Measurements from ENCODE around the gene USP13. TPM values are rescaled to one million over a fixed set of nuclear protein-coding genes. Genes with fewer than 3 reads are reported as not detected.

Gene USP13
- polyA plus RNA-seq, 3 donors = 0.31 to 1.6 (median 1.2) TPM

DNA sequence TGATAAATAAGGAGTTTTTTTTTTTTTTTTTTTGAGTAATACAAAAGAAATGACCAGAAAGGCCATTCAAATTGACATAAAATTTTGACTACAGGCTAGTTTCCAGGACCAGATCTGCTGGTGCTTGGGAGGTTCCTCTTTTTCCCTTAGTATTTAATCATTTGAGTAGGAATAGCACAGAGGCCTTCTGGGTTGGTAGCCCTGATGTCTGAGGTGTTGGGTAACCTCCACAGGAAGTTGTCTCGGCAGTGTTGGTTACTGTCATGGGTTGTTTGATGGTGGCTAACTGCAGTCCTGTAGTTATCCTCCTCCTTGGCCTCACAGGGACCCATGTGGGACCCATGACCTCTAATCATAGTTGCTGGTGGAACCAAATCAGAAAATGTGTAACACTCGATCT is 91.1 kb downstream of the USP13 start:
- Histone ChIP-seq H3K4me3 (replicated peaks in 1 of 3; ENCODE audit: low read depth in 2 of 3, low read length in 3 of 3) (no peak overlapping the region), H3K27ac (ENCODE audit: low read depth in 1 of 2, low read length in 2 of 2) (no peak overlapping the region), H4K20me1 (ENCODE audit: insufficient read depth, low read length) (no peaks in the 10 kb centered on the region), H3K79me2 (ENCODE audit: insufficient read depth, low read length) (no peaks in the 10 kb centered on the region), H3K9ac (ENCODE audit: insufficient read depth, low read length, poor library complexity, severe bottlenecking) (no peak overlapping the region), H3K36me3 (replicated peaks in 1 of 2; ENCODE audit: control insufficient read depth in 1 of 2, insufficient read depth in 2 of 2, low read length in 2 of 2) (peaks cover 0 to 12% of the 10 kb centered on the region in 2 donors), H3K4me2 (replicated peaks; ENCODE audit: extremely low read depth, low read length, poor library complexity, severe bottlenecking) (no peak overlapping the region), H3K27me3 (ENCODE audit: control insufficient read depth in 2 of 2, insufficient read depth in 2 of 2, low read length in 2 of 2) (no peaks in the 10 kb centered on the region), H2AFZ (ENCODE audit: insufficient read depth, low read depth, low read length, poor library complexity, severe bottlenecking) (no peak overlapping the region), H3K9me3 (replicated peaks in 1 of 2; ENCODE audit: control insufficient read depth in 1 of 2, insufficient read depth in 1 of 2, low read length in 2 of 2) (no peaks in the 10 kb centered on the region), H3K4me1 (ENCODE audit: control insufficient read depth in 1 of 2, insufficient read depth in 2 of 2, low read length in 2 of 2) (no peaks in the 10 kb centered on the region)
- DNase-seq = peak; percentile 20 to 47 (median 20)
- Mint-ChIP-seq H3K9me3 (peaks cover 0 to 2% (median 0%) of the 10 kb centered on the region in 7 donors), H3K36me3 (peaks cover 8 to 31% of the 10 kb centered on the region in 2 donors), H3K4me1 (peaks cover 9% of the 10 kb centered on the region), H3K4me3 (no peak overlapping the region), H3K27me3 (ENCODE audit: low read depth in 3 of 3) (peaks cover 0 to 2% (median 0%) of the 10 kb centered on the region in 3 donors), H3K27ac (peak overlapping the region in 2 of 7 donors; percentile 21 to 61)
- intact Hi-C loops (cut with micrococcal nuclease) = no loop called here
- WGBS (ENCODE audit: insufficient coverage) = no CpG with 5 or more reads among the region's 2 CpGs
- TF ChIP-seq, protein P1, sequence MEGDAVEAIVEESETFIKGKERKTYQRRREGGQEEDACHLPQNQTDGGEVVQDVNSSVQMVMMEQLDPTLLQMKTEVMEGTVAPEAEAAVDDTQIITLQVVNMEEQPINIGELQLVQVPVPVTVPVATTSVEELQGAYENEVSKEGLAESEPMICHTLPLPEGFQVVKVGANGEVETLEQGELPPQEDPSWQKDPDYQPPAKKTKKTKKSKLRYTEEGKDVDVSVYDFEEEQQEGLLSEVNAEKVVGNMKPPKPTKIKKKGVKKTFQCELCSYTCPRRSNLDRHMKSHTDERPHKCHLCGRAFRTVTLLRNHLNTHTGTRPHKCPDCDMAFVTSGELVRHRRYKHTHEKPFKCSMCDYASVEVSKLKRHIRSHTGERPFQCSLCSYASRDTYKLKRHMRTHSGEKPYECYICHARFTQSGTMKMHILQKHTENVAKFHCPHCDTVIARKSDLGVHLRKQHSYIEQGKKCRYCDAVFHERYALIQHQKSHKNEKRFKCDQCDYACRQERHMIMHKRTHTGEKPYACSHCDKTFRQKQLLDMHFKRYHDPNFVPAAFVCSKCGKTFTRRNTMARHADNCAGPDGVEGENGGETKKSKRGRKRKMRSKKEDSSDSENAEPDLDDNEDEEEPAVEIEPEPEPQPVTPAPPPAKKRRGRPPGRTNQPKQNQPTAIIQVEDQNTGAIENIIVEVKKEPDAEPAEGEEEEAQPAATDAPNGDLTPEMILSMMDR (IDR thresholded peaks at IDR 0.05) = no peak

DNA sequence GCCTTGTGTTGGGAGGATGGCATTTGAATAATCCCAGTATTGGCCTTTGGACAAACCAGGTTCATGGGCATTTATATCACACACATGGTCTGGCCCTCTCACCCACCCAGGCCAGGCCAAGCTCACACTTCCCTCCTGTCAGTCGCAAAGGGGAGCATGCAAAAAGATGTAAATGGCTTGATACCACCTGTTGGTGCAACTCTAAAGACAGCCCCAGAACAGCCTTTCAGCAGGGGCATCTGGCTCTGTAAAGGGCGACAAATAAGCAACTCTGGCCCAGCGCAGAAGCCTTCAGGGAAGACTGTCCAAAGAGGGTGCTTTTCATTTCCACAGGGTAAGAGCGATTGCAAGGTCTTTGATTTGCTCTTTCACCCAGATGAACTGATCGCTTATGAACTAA is 91.8 kb downstream of the USP13 start:
- intact Hi-C loops (cut with micrococcal nuclease) = no loop called here
- Mint-ChIP-seq H3K36me3 (peaks cover 8 to 31% of the 10 kb centered on the region in 2 donors), H3K27me3 (ENCODE audit: low read depth in 3 of 3) (peaks cover 0 to 2% (median 0%) of the 10 kb centered on the region in 3 donors), H3K9me3 (peaks cover 0 to 2% (median 0%) of the 10 kb centered on the region in 7 donors), H3K4me3 (no peak overlapping the region), H3K4me1 (peaks cover 9% of the 10 kb centered on the region), H3K27ac (no peak overlapping the region)
- H3K9ac ChIP-seq (ENCODE audit: insufficient read depth, low read length, poor library complexity, severe bottlenecking) = no peak overlapping the region
- no peaks in the 10 kb centered on the region for H3K9me3 ChIP-seq (replicated peaks in 1 of 2; ENCODE audit: control insufficient read depth in 1 of 2, insufficient read depth in 1 of 2, low read length in 2 of 2)
- TF ChIP-seq, protein P1 (IDR thresholded peaks at IDR 0.05) = no peak
- no peak overlapping the region for H3K27ac ChIP-seq (ENCODE audit: low read depth in 1 of 2, low read length in 2 of 2)
- H3K4me1 ChIP-seq (ENCODE audit: control insufficient read depth in 1 of 2, insufficient read depth in 2 of 2, low read length in 2 of 2) = no peaks in the 10 kb centered on the region
- no peak for DNase-seq
- 96% methylated on average over 5 of the region's 5 CpGs for WGBS (ENCODE audit: insufficient coverage)
- H3K4me2 ChIP-seq (replicated peaks; ENCODE audit: extremely low read depth, low read length, poor library complexity, severe bottlenecking) = no peak overlapping the region
- no peak overlapping the region for H3K4me3 ChIP-seq (replicated peaks in 1 of 3; ENCODE audit: low read depth in 2 of 3, low read length in 3 of 3)
- H4K20me1 ChIP-seq (ENCODE audit: insufficient read depth, low read length) = no peaks in the 10 kb centered on the region
- peaks cover 0 to 12% of the 10 kb centered on the region in 2 donors for H3K36me3 ChIP-seq (replicated peaks in 1 of 2; ENCODE audit: control insufficient read depth in 1 of 2, insufficient read depth in 2 of 2, low read length in 2 of 2)
- H3K27me3 ChIP-seq (ENCODE audit: control insufficient read depth in 2 of 2, insufficient read depth in 2 of 2, low read length in 2 of 2) = no peaks in the 10 kb centered on the region
- H2AFZ ChIP-seq (ENCODE audit: insufficient read depth, low read depth, low read length, poor library complexity, severe bottlenecking) = no peak overlapping the region
- H3K79me2 ChIP-seq (ENCODE audit: insufficient read depth, low read length) = no peaks in the 10 kb centered on the region
